Inflammatory macrophage treated with lipopolysaccharide for 1 hour (primary cell): ENCODE results near the gene AGBL1.
"Not testable (repeated sequence)": the region's sequence is repeated elsewhere in the genome, so short reads cannot be mapped to it uniquely, and the experiment has no call there.

ENCODE experiments used
- DNase-seq, 2 donors: peaks; one replicate each; pipeline ENCODE4 v3.0.0-alpha.2; 2020 to 2022

The AGBL1 gene

DNA sequence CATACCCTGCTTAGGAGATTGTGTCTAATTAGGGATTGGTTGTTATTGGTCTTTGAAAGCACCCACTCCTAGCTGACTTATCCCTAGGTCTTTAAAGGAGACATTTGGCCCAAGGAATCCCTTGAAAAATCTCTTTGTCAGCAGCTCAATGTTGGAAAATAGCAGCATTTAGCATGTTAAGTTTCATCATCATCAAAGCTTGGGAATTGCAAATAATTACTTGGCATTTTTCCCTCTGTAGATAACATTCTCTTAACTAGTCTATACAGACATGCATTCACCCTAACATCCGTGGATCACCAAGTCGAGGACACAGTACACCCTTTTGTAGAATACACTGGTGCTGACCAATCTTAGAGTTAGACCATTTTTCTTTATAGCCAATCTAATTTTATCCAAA is 332.2 kb downstream of the AGBL1 start:
- DNase-seq = no peak

DNA sequence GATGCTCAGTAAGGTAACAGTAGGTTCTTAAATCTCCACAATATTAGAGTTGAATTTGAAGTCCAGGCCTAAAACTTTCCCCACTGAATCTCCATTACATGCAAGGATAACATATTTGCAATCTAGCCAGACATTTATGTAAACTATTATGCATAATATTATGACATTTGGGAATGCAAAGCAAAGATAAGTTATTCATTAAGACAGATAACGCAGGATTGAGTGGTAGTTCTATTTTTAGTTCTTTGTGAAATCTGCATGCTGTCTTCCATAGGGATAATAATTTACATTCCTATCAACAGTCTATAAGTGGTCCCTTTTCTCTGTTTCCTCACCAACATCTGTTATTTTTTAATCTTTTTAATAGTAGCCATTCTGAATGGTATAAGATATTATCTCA is 333.5 kb downstream of the AGBL1 start:
- DNase-seq = no peak

DNA sequence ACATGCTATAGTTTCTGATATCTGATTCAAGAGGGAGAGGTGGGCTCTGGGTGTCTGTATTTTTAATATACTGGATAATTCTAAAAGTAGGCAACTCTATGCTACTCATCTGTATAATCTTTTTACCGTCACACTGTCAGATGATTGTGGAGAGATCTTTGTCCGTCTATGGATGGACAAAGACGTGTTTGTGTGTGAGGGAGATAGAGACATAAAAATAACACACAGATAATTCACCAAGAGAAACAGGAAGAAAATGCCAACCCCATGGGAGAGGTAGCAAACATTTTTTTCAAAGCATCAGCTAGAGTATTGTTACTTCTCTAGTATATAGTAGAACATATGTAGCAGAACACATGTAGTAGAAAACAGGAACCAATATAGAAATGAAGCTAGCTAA is 346.1 kb downstream of the AGBL1 start:
- DNase-seq = no peak

DNA sequence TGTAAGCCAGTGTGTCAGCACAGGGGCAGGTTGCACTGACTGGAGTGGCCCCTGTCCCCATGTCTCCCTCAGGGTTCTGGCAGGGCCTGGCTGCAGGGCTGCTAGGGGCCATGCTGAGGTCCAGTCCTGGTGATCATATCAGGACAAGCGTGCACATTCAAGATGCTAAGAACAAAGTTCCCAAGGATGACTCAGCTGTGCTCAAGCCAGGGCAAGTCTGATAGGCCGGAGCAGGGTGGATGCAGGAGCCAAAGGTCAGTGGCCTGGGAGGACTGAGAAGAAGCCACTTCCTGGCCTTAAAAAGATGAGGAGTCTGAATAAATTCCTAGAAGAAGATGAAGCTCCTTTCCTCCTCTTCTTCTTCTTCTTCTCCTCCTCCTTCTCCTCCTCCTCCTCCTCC is 353.2 kb downstream of the AGBL1 start:
- no peak for DNase-seq

DNA sequence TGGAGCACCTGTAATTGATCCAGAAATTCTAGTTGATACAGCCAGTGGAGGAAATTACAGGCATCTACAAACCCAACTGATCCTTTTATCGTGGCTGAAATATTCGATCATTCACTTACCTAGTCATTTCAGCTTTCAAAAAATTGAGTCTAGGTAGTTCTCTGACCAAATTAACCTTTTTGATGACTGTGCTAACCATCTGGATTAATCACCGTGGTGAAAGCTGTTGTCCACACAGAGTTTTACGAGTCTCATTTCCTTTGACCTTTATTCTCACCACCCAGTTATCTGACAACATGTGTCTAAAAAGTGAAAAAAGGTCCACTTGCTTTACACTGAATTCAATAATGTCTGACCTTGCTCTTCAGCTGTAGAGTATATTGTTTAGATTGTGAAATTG is 354.3 kb downstream of the AGBL1 start:
- DNase-seq = no peak

DNA sequence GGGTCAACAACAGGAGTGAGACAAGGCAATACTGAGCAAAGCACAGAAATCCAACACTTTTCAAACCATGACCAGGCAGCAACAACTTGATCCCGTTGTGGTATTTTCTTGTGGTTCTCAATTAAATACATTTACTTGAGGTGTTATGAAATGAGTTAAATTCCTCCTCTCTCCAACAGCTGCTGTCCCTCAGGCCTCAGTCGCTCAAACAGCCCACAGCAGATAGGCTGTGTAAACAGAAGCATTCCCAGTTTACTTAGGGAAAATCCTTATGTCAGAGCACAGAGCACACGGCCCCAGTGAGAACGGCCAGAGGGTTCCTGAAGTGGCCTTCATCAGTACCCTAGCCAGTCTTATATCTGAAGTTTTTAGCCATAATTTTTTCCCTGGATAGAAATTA is 359.9 kb downstream of the AGBL1 start:
- no peak for DNase-seq

DNA sequence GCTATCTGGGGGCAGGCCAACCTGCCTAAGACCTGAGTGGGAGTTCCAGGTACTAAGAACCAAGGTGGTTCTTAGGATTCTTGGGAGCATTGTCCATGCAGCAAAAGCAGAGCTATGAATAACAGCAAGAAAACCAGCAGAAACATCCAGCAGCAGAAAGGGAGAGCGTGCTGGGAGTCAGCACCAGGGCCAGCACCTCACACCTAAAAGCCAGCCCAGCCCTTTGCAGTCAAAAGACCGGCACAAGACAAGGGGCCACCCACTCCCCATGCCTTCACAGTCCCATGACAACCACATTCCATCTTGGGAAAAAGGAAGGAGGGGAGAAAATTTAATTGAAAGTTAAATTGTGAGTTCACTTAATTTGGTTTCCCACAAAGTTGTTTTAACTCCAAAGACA is 364.9 kb downstream of the AGBL1 start:
- DNase-seq = no peak

DNA sequence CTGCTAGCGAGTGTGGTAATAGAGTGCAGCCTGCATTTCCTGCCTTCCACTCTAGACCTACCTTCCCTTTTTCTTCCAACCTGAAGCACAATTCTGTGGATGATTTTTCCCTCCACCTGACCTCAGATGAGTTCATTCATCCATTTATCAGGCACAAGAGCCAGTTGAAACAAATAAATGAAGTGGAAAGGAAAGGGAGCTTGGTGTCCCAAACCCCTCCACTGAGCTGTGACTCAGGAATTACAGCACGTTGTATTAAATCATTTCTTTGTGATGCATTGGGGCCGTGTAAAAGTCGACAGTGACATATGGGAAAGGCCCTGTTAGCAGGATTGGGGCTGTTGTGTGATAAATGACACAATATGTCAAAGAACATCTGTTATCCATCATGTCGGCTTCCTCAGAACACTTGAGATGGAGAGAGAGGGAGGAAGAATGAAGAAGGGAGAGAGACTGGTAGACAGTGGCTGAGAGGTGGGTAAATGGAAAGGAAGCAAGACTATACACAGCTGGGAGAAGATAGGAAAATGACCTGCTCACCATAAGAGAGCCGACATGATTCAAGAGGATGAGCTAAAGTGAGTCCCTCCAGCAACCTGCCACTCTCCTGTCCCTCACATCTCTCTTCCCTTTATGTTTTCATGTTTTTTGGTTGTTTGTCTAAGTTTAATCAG is 366.0 kb downstream of the AGBL1 start:
- DNase-seq = no peak

DNA sequence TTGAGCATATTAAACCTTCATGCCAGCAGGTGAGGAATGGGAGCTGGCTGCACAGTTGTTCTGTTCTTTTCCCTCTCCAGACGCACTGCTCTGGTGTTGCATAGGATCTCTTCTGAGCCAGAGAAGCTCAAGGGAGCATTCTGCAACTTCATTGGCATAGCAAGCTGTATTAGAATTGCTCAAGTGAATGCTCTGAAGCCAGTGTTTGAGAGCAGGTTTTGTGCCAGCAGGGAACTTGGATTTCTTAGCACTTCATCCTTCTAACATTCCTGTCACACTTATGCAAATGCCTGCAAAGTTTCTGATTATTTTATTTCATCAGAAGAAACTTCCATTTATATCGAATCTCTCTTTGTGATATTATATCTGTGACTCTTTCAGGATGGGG is 366.6 kb downstream of the AGBL1 start:
- DNase-seq = no peak

DNA sequence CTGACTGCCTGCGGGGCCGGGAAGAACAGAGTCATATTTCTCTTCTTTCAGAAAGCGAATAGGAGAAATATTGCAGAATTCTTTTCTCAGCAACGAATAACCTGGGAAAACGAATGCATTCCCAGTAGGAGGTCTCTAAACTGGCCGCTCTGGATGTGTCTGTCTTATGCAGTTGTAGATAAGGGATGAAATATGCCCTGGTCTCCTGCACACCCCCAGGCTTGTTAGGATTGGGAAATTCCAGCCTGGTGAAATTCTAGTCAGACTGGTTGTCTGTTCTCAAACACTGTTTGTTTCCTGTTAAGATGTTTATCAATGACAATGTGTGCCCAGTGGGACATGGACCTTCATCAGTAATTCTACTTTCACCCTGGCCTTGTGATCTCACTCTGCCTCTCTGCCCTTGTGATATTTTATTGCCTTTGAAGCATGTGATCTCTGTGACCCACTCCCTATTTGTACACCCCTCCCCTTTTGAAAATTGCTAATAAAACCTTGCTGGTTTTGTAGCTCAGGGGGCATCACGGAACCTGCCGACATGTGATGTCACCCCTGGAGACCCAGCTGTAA is 385.9 kb downstream of the AGBL1 start:
- DNase-seq = not testable (repeated sequence)

DNA sequence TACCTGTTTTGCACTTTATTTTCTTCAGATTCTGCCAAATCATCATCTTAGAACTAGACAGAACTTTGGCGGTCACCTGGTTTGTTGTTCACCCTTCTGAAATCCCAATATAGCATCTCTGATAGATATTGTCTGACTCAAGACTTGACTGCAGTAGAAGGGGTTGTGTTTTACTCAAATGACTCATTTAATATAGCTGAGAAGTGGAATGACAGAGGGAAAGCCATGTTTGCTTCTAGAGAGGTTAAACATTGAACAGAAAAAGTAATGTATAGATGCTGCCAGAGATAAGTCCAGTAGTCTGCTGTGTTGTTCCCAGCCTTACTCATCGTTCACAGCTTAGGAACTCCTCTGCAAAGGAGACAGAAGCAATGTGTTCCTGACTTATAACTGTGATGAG is 402.0 kb downstream of the AGBL1 start:
- no peak for DNase-seq

DNA sequence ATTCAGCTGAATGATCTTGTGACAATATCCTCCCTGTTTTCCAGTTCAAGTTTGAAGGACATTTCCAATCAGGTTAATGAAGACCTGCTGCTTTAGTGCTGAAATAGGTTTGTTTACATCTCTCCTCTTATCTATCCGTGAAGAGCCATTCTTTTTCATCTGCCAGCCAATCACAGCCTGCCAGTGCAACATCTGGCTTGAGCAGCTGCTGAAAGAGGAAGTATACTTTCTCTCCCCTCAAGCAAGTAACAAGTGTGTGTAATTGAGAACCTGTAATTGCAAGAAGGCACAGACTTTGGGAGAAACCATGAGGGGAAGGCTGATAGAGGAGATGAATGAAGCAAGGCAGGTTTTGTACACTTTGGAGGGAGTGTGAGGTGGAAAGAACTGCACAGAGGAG is 404.3 kb downstream of the AGBL1 start:
- no peak for DNase-seq

DNA sequence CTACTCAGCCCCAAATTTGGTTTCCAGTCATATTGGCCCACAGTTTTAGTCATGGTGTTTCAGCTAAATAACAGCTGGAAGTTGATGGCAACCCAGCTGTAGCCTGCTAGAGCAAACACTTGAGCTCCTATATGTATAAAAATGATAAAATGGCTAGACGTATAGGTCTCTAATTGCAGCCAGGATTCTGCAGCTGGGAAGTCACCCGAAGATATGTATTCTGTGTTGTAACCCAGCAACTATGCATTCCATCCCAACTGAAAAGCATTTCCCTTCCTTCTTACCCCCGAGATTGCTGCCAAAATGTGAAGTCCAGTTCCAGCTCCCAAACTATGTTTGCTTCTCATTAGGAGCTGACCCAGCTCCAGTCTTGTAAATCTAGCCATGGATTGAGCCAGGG is 408.4 kb downstream of the AGBL1 start:
- DNase-seq = no peak

DNA sequence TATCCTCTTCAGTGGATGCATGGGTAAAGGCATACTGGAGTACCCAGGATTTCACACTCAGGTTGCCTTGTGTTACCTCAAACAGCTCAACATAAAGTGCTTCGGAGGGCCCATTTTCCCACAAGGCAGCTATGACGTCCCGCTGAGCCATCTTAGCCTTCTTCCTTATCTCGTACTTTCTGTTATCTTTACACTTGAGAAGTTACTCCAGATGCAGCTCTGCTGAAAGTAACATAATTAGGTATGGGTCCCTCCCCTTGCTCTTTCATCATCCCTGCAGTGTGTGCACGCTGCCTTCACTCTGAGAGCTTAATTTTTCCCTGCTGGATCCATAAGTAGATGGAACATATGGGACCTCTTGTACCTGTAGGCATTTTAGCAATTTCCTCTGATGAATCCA is 410.3 kb downstream of the AGBL1 start:
- DNase-seq = no peak

DNA sequence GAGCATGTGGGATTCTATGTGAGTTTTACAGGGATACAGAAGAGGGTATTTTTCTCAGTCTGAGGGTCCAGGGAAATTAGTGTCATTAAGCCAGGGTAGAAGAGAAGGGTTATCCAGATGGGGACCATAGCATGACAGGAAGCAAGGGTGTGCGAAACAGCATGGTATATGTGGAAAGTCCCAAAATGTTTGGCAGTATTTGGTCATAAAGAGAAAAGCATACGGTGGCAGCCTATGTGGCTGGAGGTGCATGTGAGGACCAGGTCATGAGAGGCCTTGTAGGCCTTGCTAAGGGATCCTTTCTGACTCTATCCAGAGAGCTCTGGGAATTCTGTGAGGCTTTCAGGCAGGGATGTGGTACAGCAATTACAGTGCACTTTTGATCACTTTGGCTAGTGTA is 411.4 kb downstream of the AGBL1 start:
- no peak for DNase-seq

DNA sequence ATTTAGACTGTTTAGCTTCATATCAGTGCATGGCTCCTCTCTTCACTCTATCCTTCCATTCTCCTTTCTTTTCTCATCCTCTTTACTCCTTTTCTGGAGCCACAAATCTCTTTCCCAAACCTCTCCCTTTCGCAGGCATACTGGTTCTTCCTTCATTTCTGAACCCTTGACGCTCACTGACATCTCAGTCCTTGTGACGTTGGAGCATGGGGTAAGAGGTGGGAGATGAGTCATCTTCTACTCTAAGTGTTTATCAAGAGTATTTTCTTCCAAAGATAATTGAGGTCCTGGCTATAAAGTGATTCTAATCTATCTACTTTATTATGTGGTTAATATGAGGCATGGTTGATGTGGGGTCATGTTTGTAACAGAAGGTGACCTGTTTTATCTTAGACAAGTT is 414.2 kb downstream of the AGBL1 start:
- DNase-seq = no peak

DNA sequence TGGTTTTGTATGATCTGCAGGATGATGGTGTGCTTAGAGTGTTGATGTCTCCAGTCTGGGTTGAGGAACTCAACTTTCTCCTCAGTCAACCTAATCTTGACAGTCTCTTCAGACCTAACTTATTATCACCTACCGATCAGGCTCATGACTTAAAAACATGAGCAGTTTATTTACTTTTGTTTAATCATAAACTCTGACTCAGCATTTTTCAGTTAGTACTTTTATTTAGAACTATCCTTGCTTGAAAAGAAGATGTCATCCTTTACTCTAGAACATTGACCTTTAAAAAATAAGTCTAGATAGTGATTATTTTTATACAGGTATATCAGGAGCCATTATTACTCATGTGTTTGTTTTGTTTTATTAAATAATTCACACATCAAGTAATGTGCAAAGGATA is 414.8 kb downstream of the AGBL1 start:
- DNase-seq = no peak

DNA sequence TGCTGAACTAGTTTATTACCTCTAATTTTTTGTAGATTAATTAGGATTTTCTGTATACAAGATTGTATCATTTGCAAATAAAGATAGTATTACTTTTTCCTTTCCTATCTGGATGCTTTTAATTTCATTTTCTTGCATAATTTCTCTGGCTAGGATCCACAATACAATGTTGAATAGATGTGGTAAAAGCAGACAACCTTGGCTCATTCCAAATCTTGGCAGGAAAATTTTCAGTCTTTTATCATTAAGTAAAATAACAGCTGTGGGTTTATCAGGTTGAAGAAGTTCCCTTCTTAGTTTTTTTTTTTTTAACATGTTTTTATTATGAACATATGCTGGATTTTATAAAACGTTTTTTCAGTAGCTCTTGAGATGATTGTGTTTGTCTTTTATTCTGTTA is 422.6 kb downstream of the AGBL1 start:
- DNase-seq = no peak

DNA sequence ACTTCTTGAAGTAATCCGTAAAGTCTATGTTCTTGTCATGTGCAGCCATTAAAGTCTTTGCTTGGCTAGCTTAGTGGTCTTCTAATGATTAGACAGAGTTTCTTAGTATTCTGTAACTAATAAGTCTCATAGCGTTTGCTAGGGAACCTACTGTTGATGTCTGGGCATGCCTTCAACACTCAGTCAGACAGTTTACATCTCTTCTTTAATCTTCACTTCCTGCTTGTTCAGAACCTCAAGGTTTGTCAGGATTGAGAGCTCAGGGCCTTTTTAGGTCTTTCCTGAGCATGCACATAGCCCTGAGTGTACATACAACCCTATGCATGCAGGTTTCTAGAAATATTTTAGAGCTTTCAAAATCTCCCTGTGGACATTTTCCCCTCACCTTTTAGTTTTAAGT is 426.3 kb downstream of the AGBL1 start:
- DNase-seq = no peak

DNA sequence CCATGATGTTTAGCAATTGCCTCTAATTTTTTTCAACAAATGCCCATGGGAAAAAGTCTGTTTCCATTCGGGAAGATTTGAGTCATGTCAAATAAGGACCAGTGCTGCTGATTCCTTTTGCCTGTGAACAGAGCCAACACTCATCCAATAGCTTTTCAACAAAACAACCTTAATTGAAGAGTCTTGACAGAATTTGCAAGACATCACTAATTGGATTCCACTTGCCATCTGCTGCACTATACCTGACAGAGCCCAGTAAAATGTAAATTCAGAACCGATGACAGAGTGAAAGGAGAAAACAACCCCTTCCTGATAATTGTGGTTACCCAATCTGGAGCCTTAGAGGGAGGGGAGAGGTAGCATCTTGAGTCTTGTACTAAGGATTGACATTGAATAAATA is 426.7 kb downstream of the AGBL1 start:
- DNase-seq = no peak

DNA sequence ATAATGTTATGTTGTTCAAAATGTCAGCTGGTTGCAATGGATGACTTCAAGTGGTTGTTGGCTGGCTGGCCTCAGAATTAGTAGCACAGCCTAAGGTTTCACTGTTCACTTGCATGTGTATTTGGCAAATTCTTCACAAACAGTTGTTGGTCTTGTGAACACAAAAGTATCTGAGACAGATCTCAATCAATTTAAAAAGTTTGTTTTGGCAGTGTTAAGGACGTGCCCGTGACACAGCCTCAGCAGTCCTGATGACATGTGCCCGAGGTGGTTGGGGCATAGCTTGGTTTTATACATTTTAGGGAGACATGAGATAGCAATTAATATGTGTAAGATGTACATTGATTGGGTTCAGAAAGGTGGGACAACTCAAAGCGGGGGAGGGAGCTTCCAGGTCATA is 436.0 kb downstream of the AGBL1 start:
- no peak for DNase-seq

DNA sequence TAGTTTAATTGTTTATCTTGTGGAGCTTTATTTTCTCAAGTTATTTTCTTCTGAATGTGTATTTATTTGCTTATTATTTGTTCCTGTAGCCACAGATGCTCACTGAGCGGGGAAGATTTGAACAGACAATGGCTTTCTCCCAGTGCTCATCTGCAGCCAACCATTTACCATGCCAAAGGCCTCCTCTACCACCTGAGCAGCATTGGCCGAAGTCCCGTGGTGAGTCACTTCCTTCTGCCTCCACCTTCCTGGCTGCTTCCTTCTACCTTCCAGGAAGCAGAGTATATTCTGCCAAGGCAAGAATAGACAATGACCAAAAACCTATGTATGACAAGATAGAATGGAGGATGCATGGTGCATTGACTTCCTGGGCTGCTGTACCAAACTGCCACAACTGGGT is 443.1 kb downstream of the AGBL1 start:
- no peak for DNase-seq

DNA sequence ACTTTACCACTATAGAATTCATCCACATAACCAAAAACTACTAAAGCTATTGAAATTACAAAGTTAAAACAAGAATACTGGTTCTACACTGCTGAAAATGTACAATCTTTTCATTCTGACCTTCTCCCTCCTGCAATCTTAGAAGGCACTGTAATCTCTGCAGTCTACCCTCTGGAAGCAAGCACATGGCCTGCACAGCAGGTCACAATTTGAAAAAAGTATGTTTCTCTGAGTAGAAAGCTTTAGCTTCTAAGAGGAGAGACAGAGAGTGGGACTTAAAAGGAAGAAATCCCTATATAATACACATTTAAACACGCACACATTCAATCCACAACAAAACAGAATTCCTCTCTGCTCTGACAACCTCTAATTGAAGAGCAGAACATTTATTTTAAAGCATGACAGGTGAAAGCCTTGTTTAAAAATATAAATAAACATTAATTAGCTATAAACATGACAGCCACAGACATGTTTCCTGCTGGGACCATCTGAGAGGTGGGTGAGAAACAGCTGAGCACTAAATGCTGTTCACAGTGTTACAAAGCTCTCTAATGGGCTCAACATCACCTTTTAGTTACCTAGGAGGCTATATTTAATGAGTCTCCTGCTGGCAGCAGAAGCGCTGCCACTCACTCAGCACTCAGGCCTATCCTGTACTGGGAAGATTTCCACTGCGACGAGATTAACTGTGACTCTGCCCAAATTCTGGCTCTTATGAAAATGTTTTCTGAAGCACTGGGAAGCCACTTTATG is 447.4 kb downstream of the AGBL1 start:
- DNase-seq = no peak

DNA sequence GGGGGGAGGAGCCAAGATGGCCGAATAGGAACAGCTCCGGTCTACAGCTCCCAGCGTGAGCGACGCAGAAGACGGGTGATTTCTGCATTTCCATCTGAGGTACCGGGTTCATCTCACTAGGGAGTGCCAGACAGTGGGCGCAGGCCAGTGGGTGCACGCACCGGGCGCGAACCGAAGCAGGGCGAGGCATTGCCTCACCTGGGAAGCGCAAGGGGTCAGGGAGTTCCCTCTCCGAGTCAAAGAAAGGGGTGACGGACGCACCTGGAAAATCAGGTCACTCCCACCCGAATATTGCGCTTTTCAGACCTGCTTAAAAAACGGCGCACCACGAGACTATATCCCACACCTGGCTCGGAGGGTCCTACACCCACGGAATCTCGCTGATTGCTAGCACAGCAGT is 448.4 kb downstream of the AGBL1 start:
- DNase-seq = not testable (repeated sequence)

DNA sequence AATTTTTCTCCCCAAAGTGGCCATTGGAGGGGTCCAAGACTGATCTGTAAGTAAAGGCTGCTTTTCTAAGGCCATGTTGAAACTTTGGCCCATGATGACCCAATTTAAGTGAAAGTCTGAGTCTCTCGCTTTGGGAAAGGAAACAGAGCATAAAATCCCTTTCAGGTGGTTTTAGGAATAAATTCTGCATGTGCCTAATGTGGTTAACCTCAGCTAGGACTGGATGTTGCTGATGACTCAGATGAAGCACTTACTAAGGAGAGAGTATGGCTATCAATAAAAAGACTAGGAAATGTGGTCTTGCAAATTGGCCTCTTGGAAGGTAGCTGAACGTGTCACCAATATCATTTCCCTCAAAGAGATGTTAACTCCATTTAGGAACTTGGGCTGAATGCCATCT is 458.5 kb downstream of the AGBL1 start:
- no peak for DNase-seq
